ENCODE data around the gene CARF.

The CARF gene

GRCh38 chr2:203021991-203022390 is 109.9 kb downstream of the CARF start:
- DNase-seq, result no peak

GRCh38 chr2:203022751-203023150 is 110.7 kb downstream of the CARF start:
- no peak for DNase-seq

- no peak for DNase-seq
Observed at GRCh38 chr2:203025592-203025991, 113.5 kb downstream of the CARF start.

- no peak for DNase-seq
Observed at GRCh38 chr2:203030545-203030944, 118.5 kb downstream of the CARF start.

- no peak for DNase-seq
Observed at GRCh38 chr2:203030991-203031390, 118.9 kb downstream of the CARF start.

- no peak for DNase-seq
Observed at GRCh38 chr2:203033395-203033794, 121.3 kb downstream of the CARF start.

- no peak for DNase-seq
Observed at GRCh38 chr2:203035879-203036470, 123.9 kb downstream of the CARF start.
